Muscle of back (tissue), 11 donors: ENCODE measurements around the gene STAG1. TPM values are rescaled to one million over a fixed set of nuclear protein-coding genes. Genes with fewer than 3 reads are reported as not detected.

Experiments
- DNase-seq, 3 donors: peaks; one replicate each; pipeline versions ENCODE4 v3.0.0 to v3.0.0-alpha.2; 2013
- polyA plus RNA-seq, 10 donors: library from polyadenylated mRNA; unstranded; fragments of 120-200 nt; gene quantifications; one replicate each; pipeline ENCODE4 v1.2.1, GENCODE V29; 2013; ENCODE audit not compliant: insufficient read length in 10 of 10

The STAG1 gene
- polyA plus RNA-seq, 10 donors: 27.3 to 42.6 (median 35.2) TPM

DNA sequence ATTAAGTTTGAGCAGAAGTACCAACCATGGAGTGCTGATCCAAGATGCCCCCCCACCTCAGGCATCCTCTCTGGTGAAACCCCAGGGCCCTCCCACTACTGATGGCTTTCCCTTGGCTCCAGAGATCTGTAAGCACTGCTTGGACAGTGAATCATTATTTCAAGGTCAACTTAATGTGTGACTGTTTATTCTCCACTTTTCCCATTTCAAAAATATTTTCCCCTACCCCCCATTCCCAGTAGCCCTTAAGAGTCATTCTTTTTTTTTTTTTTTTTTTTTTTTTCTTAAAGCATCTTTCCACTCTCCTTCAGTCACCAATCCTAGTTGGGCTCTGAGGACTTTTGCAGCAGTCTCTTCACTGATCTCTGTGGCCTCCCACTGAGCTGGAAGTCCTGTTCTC is 419.4 kb downstream of the STAG1 start:
- peak in 1 of 3 donors; percentile 27 for DNase-seq

DNA sequence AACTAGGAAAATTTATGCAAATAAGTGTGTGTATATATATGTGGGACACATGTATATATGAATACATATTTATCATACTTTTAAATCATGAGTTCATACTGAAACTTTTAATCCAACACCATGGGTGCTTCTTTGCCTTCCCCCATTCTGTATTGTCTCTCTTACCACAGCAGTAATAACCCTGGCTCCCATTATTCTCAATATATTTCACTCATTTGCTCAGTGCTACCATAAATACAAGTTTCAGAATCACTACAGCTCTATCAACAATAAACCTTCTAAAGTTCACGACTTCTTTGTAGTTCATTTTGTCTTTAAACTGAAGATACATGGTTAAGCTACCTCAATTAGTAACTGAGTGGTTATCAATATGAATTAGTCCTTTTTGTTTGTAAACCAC is 419.9 kb downstream of the STAG1 start:
- DNase-seq: no peak

DNA sequence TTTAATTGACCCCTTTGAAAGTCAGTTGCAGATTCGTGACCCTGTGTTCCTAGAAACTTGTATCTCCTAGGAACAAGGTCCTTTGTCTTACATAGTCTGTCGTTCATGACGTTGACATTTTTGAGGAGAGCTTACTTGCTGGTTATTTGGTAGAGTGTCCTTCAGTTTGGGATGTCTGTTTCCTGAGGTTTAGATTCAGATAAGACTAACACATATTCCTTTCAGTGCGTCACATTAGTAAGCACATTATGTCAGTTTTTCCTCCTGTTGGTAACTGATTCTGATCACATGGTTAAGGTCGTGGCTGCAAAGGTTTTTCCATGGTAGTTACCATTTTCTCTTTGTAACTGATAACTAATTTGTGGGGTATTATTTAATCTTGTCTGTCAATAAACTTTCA is 421.3 kb downstream of the STAG1 start:
- DNase-seq: no peak

- DNase-seq: no peak
Measured at GRCh38 chr3:136329593-136329992, 422.6 kb downstream of the STAG1 start.

GRCh38 chr3:136327671-136328070 is 424.5 kb downstream of the STAG1 start:
- no peak for DNase-seq

DNA sequence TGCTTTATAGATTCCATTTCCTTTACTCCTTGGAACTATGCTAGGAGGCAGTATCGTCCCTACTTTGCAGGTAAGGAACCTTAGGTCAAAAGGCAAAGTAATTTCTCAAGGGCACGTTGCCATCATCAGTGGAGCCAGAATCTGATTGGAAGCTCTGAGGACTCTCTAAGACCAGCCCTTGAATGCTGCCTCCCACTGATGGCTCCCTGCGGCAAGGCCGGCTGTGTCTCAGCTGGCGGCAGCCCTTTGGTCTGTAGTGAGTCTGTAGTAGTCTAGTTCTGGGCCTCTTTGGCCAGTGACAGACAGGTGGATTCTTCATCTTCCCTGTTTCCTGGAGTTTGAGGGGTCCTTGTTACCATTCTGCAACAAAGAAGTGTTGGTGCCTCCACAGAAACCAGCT is 425.9 kb downstream of the STAG1 start:
- DNase-seq: no peak

DNA sequence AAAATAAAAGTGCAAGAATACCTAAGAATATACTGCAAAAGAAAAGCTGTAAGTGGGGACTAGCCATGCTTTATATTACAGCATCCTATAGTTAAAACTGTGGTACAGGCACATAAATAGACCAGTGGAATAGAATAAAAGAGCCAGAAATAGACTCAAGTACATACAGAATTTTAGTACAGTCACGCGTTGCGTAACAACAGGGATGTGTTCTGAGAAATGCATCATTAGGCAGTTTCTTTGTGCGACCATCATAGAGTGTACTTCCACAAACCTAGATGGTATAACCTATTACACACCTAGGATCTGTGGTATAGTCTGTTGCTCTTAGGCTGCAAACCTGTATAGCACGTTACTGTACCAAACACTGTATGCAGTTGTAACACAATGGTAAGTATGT is 440.2 kb downstream of the STAG1 start:
- no peak for DNase-seq

DNA sequence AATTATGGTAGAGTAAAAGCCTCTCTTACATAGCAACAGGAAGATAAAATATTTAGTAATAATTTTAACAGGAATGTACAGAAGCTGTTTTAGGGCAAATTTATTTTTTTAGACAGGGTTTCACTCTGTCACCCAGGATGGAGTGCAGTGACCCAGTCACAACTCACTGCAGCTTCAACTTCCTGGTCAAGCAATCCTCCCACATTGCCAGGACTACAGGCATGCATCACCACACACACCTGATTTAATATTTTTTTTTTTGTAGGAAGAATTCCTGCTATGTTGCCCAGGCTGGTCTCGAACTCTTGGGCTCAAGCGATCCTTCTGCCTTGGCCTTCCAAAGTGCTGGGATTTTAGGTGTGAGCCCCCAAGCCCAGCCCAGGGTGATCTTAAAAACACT is 440.9 kb downstream of the STAG1 start:
- DNase-seq: no peak

GRCh38 chr3:136305879-136306278 is 446.3 kb downstream of the STAG1 start:
- DNase-seq: no peak

- no peak for DNase-seq
Measured at GRCh38 chr3:136300444-136300843, 451.7 kb downstream of the STAG1 start.

- DNase-seq: no peak
Measured at GRCh38 chr3:136297826-136298225, 454.4 kb downstream of the STAG1 start.

DNA sequence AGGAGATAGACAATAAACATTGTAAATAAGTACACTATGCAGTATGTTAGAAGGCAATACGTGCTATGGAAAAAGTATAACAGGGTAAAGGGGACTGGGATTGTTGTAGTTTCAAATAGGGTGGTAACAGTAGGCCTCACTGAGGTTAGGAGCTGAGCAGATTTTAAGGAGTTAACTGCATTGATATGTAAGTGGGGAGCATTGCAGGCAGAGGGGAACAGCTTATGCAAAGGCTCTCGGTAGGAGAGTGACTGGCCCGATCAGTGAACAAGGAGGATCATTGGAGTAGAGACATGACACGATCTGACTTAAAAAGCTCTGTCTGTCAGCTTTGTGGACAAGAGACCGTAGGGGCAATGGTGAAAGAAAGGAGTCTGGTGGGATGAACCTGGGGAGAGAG is 455.2 kb downstream of the STAG1 start:
- no peak for DNase-seq

- no peak for DNase-seq
Measured at GRCh38 chr3:136294176-136294575, 458.0 kb downstream of the STAG1 start.

DNA sequence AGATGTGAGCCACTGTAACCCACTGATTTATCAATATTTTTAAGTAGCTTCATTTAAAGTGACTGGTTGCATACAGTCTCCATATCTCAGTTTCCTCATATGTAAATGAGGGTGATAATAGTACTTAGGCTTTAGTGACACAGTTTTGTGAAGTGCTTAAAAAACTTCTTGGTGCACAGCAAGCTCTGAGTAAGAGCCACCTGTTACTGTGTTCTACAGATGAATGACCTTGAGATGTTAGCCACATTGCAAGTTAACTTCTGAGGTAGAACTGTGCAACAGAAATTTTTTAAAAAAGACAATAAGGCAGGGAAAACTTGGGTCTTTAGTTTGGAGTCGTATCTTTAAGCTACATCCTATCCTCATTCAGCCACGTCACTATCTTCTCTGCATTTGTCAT is 458.9 kb downstream of the STAG1 start:
- no peak for DNase-seq

- no peak for DNase-seq
Measured at GRCh38 chr3:136292500-136292899, 459.7 kb downstream of the STAG1 start.

DNA sequence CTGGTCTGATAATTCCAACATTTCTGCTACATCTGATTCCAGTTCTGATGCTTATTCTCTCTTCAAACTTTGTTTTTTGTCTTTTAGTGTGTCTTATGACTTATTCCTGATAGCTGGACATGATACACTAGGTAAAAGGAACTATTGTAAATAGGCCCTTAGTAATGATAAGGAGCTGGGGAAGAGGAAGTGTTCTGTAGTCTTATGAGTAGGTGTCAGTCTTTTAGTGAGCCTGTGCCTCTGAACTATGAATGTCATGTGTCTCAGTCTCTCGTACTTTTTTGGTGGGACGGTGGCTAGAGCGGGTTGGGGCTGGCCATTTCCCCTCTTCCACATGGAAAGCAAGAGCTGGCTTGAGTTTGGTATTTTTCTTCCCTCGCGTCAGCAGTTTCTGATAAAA is 460.9 kb downstream of the STAG1 start:
- DNase-seq: no peak

Other genes with a start within 250 kb of the STAG1 start
- 1 to 10 TPM; 1.7 to 3.2 (median 2.0) TPM for gene SLC35G2, start 66.7 kb upstream of the STAG1 start, polyA plus RNA-seq
- 10 to 100 TPM; 25.6 to 35.2 (median 29.3) TPM for gene NCK1, start 109.8 kb upstream of the STAG1 start, polyA plus RNA-seq
- gene IL20RB, start 205.6 kb upstream of the STAG1 start, polyA plus RNA-seq: 1 to 10 TPM in 1 of 10 donors, under 1 TPM in 9; 0.56 to 1.9 (median 0.82) TPM